ENCODE data around the gene SLC25A5.
A peak's percentile ranks its signal among the peaks of the same experiment; 100 is the strongest.

SLC25A5 gene

GRCh38 chrX:119459181-119459580 is 9.1 kb upstream of the SLC25A5 start:
- DNase-seq (ENCODE audit: insufficient read length, low spot score) (no peak), FAIRE-seq (no peak)
- no peak for TF ChIP-seq CTCF (IDR thresholded peaks at IDR 0.05; ENCODE audit: insufficient read depth, missing control alignments)

- DNase-seq (ENCODE audit: insufficient read length, low spot score) (no peak), FAIRE-seq (no peak)
- no peak for TF ChIP-seq CTCF (IDR thresholded peaks at IDR 0.05; ENCODE audit: insufficient read depth, missing control alignments)
Measured at GRCh38 chrX:119465555-119465954, 2.7 kb upstream of the SLC25A5 start.

DNA sequence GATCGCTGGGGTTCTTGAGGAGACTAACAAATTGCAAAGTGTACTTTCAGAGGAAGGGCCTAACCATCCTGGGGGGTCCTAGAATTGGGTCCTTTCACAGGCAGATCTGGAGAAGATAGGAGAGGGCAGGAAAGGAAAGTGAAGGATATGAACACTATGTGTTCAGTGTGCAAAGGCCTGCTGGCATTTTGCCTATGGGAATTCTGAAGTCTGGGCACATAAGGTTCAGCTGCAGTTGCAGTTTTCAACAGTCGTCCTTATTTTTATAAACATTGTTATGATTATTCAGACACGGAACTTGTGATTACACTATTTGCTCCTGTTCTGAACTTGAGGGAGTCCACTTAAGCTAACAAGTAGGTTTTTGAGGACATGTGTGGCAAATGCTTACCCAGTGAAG is 1.3 kb upstream of the SLC25A5 start:
- FAIRE-seq (no peak), DNase-seq (ENCODE audit: insufficient read length, low spot score) (no peak)
- no peak for TF ChIP-seq CTCF (IDR thresholded peaks at IDR 0.05; ENCODE audit: insufficient read depth, missing control alignments)

GRCh38 chrX:119467433-119467832 is 811 bp upstream of the SLC25A5 start:
- DNase-seq (ENCODE audit: insufficient read length, low spot score): no peak
- FAIRE-seq: no peak
- no peak for TF ChIP-seq CTCF (IDR thresholded peaks at IDR 0.05; ENCODE audit: insufficient read depth, missing control alignments)

DNA sequence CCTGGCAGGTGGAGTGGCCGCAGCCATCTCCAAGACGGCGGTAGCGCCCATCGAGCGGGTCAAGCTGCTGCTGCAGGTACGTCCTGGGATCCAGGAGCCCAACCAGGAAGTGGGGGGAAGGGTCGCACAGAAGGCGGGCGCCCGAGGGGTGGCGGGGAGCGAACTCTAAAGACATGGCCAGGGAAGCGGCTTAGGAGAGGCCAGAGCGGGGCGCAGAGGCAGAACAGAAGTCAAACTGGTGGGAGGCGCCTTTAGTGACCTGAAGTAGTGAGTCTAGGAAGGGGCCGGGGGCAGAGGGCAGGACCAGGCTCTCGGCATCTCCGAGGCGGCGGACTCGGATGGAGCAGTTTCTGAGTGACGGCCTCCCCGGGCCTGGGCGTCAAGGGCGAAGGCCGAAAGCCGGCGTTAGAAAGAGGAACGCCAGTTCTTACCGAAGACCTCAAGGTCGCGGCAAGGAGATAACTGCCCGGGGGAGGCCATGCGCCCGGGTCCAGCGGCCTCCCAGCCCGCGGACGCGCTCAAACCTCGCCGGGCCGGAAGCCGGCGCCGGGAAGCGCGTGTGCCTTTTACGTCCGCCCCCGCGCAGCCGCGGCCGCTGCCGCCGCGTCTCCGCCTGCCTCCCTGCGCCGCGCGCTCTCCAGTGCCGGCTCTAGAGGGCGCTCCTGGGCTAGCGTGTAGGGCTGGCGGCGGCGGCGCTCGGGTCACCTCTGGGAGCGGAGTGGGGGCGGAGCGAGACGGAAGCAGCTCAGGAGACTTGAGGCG is 488 bp downstream of the SLC25A5 start:
- FAIRE-seq (no peak), DNase-seq (ENCODE audit: insufficient read length, low spot score) (peak; percentile 15)
- peak; percentile 65 for TF ChIP-seq CTCF (IDR thresholded peaks at IDR 0.05; ENCODE audit: insufficient read depth, missing control alignments)

DNA sequence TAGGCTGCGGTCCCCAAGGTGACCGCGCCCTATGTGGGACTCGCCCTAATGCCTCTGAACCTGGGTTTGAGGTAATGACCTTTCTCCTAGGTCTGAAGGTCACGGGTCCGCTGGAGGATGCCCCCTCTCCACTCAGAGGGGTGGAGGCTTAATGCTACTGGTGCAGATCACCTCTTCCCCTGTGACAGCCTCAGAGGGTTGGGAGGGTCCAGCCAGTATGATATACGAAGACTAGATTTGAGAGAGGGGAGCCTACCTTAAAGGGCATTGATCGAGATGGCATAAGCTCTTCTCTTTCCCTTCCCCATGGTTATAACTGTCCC is 1.0 kb downstream of the SLC25A5 start:
- no peak for TF ChIP-seq CTCF (IDR thresholded peaks at IDR 0.05; ENCODE audit: insufficient read depth, missing control alignments)
- FAIRE-seq (no peak), DNase-seq (ENCODE audit: insufficient read length, low spot score) (no peak)

DNA sequence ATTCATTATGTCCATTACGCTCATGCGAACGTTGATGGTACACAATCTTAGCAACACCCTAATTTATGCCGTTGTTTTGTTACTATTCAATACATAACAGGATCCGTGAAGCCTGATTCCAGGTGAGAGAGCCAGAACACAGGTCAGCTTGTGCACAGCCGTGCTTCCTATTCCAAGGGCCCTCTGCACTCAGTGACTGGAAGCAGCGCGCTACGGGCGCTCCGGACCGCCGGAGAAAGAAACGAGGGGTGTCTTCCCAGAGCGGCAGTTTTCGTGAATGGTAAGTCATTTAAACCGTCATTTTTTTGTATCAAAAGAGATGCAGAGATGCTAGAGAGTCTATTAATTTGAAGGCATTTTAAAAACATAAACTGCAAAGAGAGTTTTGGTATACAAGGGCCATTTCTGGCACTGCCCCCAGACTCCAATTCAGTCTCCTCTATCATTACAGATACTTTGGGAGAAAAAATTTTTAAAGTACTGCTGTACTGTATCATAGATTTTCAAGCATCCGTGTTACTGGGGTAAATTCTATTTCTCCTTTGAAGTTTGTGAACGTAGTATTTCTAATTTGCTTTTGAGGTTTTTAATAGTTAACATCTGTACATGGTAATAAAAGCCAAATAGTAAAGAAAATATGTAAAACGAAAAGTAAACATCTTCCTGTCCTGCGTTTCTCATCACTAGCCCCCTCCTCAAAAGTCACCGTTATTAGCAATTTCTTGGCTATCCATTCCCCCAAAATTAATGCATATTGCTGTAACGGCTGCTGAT is 6.6 kb downstream of the SLC25A5 start:
- FAIRE-seq (no peak), DNase-seq (ENCODE audit: insufficient read length, low spot score) (no peak)
- TF ChIP-seq CTCF (IDR thresholded peaks at IDR 0.05; ENCODE audit: insufficient read depth, missing control alignments): no peak

All from D721Med (cell line).